Transverse colon (tissue), 4 donors: Measurements from ENCODE around the gene NLGN4X.

Experiments
- CTCF ChIP-seq, 5 experiments: fragments of 200-600 bp in 3 of 5; fragments of 450-650 bp in 2 of 5; sonication (generic) in 3 of 5; IDR thresholded peaks; 1 replicate in 2 of 5; 2 replicates in 3 of 5; pipeline ENCODE4 v1.5.1; 2016 to 2017; ENCODE audit warnings: antibody characterized with exemption in 5 of 5, inconsistent platforms in 3 of 5, mild to moderate bottlenecking in 2 of 5, moderate library complexity in 1 of 5
- EP300 ChIP-seq: sonication (generic); formaldehyde crosslinking; IDR thresholded peaks from one replicate; pipeline ENCODE4 v1.6.1; 2017; ENCODE audit warnings: antibody characterized with exemption, low read depth
- POLR2A ChIP-seq: fragments of 450-650 bp; IDR thresholded peaks from one replicate; pipeline ENCODE4 v1.6.1; 2016; ENCODE audit warnings: antibody characterized with exemption, mild to moderate bottlenecking, moderate library complexity
- POLR2AphosphoS5 ChIP-seq, 3 donors: sonication (generic); formaldehyde crosslinking; IDR thresholded peaks; one replicate each; pipeline ENCODE4 v1.6.1; 2016; ENCODE audit warnings: antibody characterized with exemption in 3 of 3

- TF ChIP-seq CTCF (IDR thresholded peaks at IDR 0.05), result no peak
- TF ChIP-seq POLR2A, result no peak
- no peak for TF ChIP-seq EP300
- TF ChIP-seq POLR2AphosphoS5 (IDR thresholded peaks at IDR 0.05), result no peak
Observed at GRCh38 chrX:6163721-6164120, 64.9 kb downstream of the NLGN4X start.
